ENCODE measurements around the gene DBP.
A peak's percentile ranks its signal among the peaks of the same experiment; 100 is the strongest.

DBP gene

DNA sequence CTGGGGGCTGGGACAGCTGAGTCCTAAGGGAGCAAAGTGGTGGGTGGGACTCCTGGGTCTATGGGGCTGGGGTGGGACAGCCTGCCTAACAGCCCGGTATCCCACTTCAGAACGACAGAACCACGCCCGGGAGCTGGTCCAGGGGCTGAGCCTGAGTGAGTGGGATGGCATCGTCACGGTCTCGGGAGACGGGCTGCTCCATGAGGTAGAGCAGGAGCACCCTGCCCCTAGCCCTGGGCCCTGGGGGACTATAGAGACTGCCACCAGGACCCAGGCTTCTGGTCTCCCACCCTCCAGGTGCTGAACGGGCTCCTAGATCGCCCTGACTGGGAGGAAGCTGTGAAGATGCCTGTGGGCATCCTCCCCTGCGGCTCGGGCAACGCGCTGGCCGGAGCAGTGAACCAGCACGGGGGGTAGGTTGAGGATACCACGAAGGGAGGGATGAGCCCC is 9.3 kb downstream of the DBP start:
- DNase-seq (ENCODE audit: low read depth in 2 of 2) = no peak

- no peak for DNase-seq (ENCODE audit: low read depth in 2 of 2)
Measured at GRCh38 chr19:48627201-48627864, 9.8 kb downstream of the DBP start.

DNA sequence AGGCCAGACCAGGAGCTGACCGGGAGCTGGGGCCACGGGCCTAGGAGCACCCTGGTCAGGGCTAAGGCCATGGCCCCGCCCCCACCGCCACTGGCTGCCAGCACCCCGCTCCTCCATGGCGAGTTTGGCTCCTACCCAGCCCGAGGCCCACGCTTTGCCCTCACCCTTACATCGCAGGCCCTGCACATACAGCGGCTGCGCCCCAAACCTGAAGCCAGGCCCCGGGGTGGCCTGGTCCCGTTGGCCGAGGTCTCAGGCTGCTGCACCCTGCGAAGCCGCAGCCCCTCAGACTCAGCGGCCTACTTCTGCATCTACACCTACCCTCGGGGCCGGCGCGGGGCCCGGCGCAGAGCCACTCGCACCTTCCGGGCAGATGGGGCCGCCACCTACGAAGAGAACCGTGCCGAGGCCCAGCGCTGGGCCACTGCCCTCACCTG is 11.3 kb downstream of the DBP start:
- no peak for DNase-seq (ENCODE audit: low read depth in 2 of 2)

- no peak for DNase-seq (ENCODE audit: low read depth in 2 of 2)
Measured at GRCh38 chr19:48624791-48625723, 12.1 kb downstream of the DBP start.

GRCh38 chr19:48624067-48624594 is 13.0 kb downstream of the DBP start:
- peak; percentile 92 for DNase-seq (ENCODE audit: low read depth in 2 of 2)

- DNase-seq (ENCODE audit: low read depth in 2 of 2) = no peak
Measured at GRCh38 chr19:48623556-48624066, 13.6 kb downstream of the DBP start.

- no peak for DNase-seq (ENCODE audit: low read depth in 2 of 2)
Measured at GRCh38 chr19:48619692-48620585, 17.2 kb downstream of the DBP start.

GRCh38 chr19:48618916-48619691 is 18.1 kb downstream of the DBP start, which contains the start of the genes RPL18 and SPHK2:
TSS of gene RPL18 (minus strand) at chr19:48619178. CDS start at chr19:48619143, 35 bp downstream.
TSS of gene SPHK2 (plus strand) at chr19:48619506. CDS start at chr19:48620515, 1,009 bp downstream.
- peak; percentile 93 for DNase-seq (ENCODE audit: low read depth in 2 of 2)

- DNase-seq (ENCODE audit: low read depth in 2 of 2) = no peak
Measured at GRCh38 chr19:48618278-48618915, 18.8 kb downstream of the DBP start.

GRCh38 chr19:48617146-48617937 is 19.8 kb downstream of the DBP start:
- DNase-seq (ENCODE audit: low read depth in 2 of 2) = no peak

GRCh38 chr19:48616491-48617056 is 20.6 kb downstream of the DBP start:
- no peak for DNase-seq (ENCODE audit: low read depth in 2 of 2)

DNA sequence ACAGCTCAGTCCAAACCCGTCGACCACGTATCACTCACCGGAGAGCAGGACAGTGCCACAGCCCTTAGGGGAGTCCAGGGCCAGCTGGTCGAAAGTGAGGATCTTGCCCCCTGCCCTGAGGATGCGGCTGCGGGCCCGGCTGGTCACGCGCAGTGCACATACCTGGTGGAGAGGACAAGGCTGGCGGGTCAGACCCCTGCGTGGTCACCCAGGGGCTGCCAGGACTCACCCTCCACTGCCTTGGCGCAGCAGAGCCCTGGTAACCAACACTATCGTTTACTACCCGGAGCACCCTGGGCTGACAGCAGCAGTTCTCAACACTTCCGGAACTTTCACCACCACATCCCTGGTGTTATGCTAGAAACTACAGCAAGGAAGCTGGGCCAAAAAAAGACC is 21.1 kb downstream of the DBP start:
- no peak for DNase-seq (ENCODE audit: low read depth in 2 of 2)

DNA sequence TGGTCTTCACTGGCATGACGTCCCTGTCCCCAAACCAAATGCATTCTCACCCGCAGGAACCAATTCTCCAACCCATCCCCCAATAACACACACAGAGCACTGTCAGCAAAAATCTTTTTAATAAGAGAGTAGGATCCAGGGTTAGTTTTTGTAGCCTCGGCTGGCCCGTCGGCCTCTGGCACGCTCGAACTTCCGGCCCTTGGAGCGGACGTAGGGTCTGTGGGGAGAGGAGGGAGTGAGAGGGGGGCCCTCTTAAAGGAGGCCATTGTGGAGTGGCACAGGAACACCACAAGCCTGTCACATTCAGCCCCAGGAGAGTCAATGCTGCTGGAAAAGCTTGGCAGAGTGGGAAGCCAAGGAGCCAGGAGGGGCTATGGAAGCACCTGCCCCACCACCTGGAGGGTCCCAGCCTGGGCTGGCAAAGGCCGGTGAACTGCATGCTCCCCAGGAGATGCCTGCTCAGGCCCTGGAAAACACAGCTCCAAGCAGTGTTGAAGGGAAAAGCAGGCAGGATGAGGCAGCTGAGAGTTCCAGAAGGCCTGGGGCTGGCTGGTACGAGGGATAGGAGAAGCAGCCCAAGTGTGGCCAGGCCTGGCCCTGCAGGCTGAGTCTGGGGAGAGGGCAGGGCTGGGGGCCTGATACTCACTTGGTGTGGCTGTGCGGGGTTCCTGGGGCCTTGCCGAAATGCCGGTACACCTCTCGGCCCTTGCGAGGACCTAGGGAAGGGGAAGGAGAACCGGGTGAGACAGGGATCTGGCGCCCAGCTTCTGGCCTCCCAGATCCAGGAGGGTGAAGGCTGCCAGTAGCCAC is 21.7 kb downstream of the DBP start:
- no peak for DNase-seq (ENCODE audit: low read depth in 2 of 2)

DNA sequence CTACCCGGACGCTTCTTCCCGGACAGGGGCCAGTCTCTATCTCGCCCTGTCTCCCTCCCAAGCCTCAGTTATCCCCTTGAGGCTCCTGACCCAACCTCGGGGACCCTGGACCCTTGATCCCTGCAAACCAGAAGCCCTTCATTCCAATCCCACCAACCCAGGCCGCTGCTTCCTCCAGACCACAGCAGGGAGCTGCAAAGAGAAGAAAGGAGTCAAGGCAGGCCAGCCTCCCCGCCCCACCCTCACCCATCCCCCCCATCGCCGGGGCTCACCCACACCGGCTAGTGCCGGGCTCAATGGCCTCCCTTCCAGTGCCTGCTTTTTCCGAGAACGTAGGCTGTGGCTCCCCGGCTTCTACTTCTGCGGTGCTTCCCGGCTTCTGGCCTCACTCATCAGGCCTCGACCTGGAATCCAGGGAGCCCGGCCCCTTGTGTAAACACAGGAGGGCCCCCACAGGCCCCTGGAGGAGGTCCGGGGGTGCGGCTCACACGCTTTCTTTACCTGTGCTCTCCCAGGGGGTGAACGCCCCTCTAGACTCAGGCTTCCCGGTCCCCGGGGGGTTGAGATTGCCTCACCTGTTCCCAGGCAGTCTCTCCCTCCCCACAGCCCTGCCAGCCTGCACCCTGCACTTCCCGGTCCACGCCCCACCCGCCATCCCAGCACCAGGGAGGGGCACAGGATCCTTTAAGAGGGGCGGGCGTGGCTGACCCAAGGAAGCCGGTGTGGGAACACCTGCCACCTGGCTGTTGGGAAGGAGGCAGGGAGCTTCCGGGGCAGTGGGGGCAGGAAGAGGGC is 22.5 kb downstream of the DBP start, which contains the start of gene FAM83E:
TSS of gene FAM83E (minus strand) at position 641 of the 795 bp plus-strand sequence. CDS start 1,704 bp downstream, outside the sequence.
- no peak for DNase-seq (ENCODE audit: low read depth in 2 of 2)

- DNase-seq (ENCODE audit: low read depth in 2 of 2) = no peak
Measured at GRCh38 chr19:48613852-48614435, 23.2 kb downstream of the DBP start.

Data from activated CD8-positive, alpha-beta memory T cell treated with anti-CD3 and anti-CD28 coated beads for 4 hours (primary cell).